Epithelial cell of esophagus (primary cell): ENCODE data around the gene JMJD1C.

Experiments
- DNase-seq: peaks from one replicate; pipeline ENCODE4 v3.0.0; 2010; ENCODE audit warnings: low read depth
- H3K4me3 ChIP-seq: 2 replicates; pipeline ENCODE4 v1.5.1; 2011; ENCODE audit warnings: mild to moderate bottlenecking, low read length, control low read depth
- CTCF ChIP-seq: IDR thresholded peaks from 2 replicates; pipeline ENCODE4 v1.5.1; 2011; ENCODE audit warnings: low read depth, mild to moderate bottlenecking, low read length, control low read depth, inconsistent platforms; ENCODE audit not compliant: insufficient read depth; ENCODE audit errors: missing control alignments

The JMJD1C gene

GRCh38 chr10:63264617-63265221, 201.1 kb downstream of the JMJD1C start:
- DNase-seq: no peak
- TF ChIP-seq CTCF: no peak
- H3K4me3 ChIP-seq: peak overlapping the region; percentile 71

- H3K4me3 ChIP-seq: no peak overlapping the region
- DNase-seq: no peak
- TF ChIP-seq CTCF: no peak
Observed at GRCh38 chr10:63262430-63263073, 203.2 kb downstream of the JMJD1C start.

- H3K4me3 ChIP-seq: no peak overlapping the region
- no peak for TF ChIP-seq CTCF
- no peak for DNase-seq
Observed at GRCh38 chr10:63261496-63261895, 204.3 kb downstream of the JMJD1C start.

- no peak for DNase-seq
- TF ChIP-seq CTCF: no peak
- no peak overlapping the region for H3K4me3 ChIP-seq
Observed at GRCh38 chr10:63260860-63261251, 204.9 kb downstream of the JMJD1C start.

GRCh38 chr10:63260103-63260859, 205.5 kb downstream of the JMJD1C start:
- no peak for TF ChIP-seq CTCF
- no peak overlapping the region for H3K4me3 ChIP-seq
- peak; percentile 73 for DNase-seq

GRCh38 chr10:63258920-63259678, 206.7 kb downstream of the JMJD1C start:
- DNase-seq: no peak
- no peak overlapping the region for H3K4me3 ChIP-seq
- no peak for TF ChIP-seq CTCF
